Sciatic nerve (tissue), 2 donors: ENCODE results near the gene ANKRD10. TPM values are rescaled to one million over a fixed set of nuclear protein-coding genes. Genes with fewer than 3 reads are reported as not detected.
A peak's percentile ranks its signal among the peaks of the same experiment; 100 is the strongest.

Experiments used
- ATAC-seq: fragments of 200-7000 bp; cut with Tn5 transposase; one replicate; pipeline ENCODE4 v1.9.1; 2020; ENCODE audit warnings: mild to moderate bottlenecking, moderate library complexity
- DNase-seq: peaks from one replicate; pipeline ENCODE4 v3.0.0-alpha.2; 2020; ENCODE audit warnings: low spot score
- intact Hi-C: fragments of 100-400 bp; cut with DNase I; formaldehyde crosslinking; loops from one replicate; pipeline ENCODE4 v1.14.2; 2022
- total RNA-seq: library from RNA; stranded (reverse); fragmentation: NEBNext Ultra II Directional; extraction: Animal tissue kit (Norgen Biotek cat#: 25700); gene quantifications from one replicate; pipeline ENCODE4 v1.2.1, GENCODE V29; 2021
- donor health status: DM: no; HTN: no; CAD: no.
- donor health status: DM: no; HTN: no; CAD: no.

Gene ANKRD10
- total RNA-seq, 1 donor from 2014 or later, result 254 TPM

DNA sequence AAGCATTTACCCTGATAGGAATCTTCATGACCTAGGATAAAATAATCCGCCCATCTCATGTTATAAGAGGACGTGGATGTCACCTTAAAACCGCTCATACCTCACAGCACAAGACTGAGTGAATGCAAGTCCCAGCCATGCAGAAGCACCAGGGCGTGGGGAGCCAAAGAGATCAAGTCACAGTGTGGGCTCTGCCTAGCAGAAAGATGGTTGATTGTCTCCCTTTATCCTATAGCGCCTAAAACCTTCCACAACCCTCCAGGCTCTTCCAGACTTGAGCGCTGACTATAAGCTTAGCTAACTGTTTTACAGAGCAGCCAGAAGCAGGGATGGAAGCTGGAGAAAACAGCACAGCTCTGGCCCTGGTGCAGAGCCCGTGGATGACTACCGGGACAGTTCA is 6.8 kb upstream of the ANKRD10 start:
- DNase-seq, result no peak
- intact Hi-C loops, result no loop called here
- ATAC-seq, result no peak

- DNase-seq, result no peak
- no peak for ATAC-seq
- intact Hi-C loops, result no loop called here
Observed at GRCh38 chr13:110921209-110921608, 6.3 kb upstream of the ANKRD10 start.

DNA sequence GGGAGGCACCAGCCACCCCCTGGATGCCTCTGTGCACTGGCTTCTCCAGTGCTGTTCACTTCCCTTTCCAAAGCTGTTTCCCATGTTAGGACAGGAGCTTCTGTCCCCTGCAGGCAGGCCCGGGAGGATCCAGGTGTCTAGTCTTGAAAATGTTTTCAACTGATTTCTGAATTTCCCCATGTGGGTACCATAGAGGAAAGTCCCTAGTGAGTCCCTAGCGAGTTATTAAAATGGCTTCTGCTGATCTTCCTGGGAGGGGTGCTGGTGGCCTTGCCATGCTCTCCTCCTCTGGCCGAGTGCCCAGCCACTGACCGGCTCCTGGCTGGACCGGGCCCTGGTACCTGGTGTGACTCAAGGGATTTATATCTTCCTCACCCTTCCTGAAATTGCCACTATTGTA is 5.2 kb upstream of the ANKRD10 start:
- no peak for DNase-seq
- intact Hi-C loops, result no loop called here
- ATAC-seq, result no peak

- intact Hi-C loops, result no loop called here
- DNase-seq (no peak), ATAC-seq (peak; percentile 1)
Observed at GRCh38 chr13:110916301-110917142, 1.7 kb upstream of the ANKRD10 start.

DNA sequence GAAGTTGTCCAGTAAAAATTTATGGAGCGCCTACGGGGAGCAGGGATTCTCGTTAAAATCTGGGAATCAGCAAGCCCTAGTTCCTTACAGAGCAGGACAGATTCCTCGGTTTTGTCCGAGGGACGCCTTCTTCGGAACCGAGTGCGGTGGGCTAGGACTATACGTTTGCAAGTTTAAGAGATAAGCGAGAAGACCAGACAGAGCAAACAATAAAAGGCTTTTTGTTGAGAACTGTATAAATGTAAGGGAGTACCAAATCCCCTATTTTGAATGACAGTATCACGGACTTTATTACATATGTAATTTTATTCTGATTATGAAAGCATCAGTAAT is 971 bp upstream of the ANKRD10 start:
- DNase-seq (no peak), ATAC-seq (no peak)
- intact Hi-C loops, result no loop called here

GRCh38 chr13:110914331-110915056 is 375 bp downstream of the ANKRD10 start:
- intact Hi-C loops, result no loop called here
- DNase-seq (peak; percentile 87), ATAC-seq (peak; percentile 47)

DNA sequence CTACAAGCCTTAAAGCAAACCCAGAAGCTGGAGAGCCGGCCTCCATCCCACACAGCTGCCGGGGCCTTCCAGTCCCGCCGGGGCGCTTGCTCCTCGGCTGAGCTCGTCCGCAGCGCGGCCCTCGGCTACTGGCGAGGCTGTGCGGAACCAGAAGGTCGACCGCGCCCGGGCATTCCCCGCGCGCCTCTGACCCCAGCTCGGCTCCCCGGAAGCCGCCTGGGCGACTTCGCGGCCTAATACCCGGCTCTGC is 863 bp downstream of the ANKRD10 start:
- no peak for DNase-seq
- intact Hi-C loops, result no loop called here
- peak; percentile 3 for ATAC-seq

GRCh38 chr13:110913322-110914080 is 1.4 kb downstream of the ANKRD10 start:
- intact Hi-C loops, result no loop called here
- ATAC-seq (no peak), DNase-seq (no peak)

DNA sequence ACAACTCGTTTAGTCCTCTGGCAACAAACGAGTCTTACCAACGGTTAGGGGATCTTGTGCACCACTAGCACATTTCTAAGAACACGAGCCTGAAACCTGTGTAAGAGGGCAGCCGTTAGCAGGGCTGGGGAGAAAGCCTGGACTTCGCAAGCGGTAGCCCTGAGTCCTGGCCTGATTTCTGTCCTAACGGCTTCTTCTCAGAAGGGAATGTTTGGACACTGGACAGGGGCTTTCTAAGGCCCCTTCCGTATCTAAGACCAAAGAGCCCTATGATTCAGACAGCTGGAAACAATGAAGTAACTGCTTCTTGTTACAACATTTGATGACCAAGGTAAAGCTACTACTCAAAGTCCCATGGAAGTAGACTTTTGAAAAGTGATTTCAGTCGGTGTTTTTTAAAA is 2.2 kb downstream of the ANKRD10 start:
- DNase-seq (no peak), ATAC-seq (no peak)
- intact Hi-C loops, result no loop called here

DNA sequence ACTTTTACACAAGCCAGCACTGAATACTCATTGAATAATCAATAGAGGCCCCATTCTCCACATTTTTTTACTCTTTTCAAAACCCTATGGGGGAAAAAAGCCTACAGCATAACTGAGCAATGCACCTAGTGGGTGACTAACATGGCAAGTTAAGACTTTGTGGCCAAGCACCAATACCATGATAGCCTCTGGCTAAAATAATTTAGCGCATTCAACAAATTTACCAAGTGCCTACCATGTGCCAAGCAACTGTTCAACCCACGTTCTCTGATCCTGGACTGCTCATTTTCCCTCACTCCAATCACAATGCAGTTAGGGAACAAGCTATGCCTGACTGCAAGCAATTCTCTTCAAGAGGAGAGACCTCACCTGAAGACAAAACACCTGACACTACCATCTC is 3.0 kb downstream of the ANKRD10 start:
- intact Hi-C loops, result no loop called here
- DNase-seq (no peak), ATAC-seq (no peak)

GRCh38 chr13:110910013-110910890 is 4.6 kb downstream of the ANKRD10 start:
- no peak for DNase-seq
- ATAC-seq, result no peak
- intact Hi-C loops, result no loop called here

GRCh38 chr13:110907951-110908898 is 6.6 kb downstream of the ANKRD10 start:
- ATAC-seq (no peak), DNase-seq (no peak)
- intact Hi-C loops, result no loop called here

GRCh38 chr13:110907301-110907700 is 7.6 kb downstream of the ANKRD10 start:
- ATAC-seq (no peak), DNase-seq (no peak)
- intact Hi-C loops, result no loop called here

GRCh38 chr13:110904748-110905147 is 10.1 kb downstream of the ANKRD10 start:
- intact Hi-C loops, result no loop called here
- no peak for ATAC-seq
- DNase-seq, result no peak

- intact Hi-C loops, result no loop called here
- no peak for ATAC-seq
- no peak for DNase-seq
Observed at GRCh38 chr13:110902370-110902769, 12.5 kb downstream of the ANKRD10 start.

- intact Hi-C loops, result no loop called here
- ATAC-seq (no peak), DNase-seq (no peak)
Observed at GRCh38 chr13:110897521-110897920, 17.3 kb downstream of the ANKRD10 start.

- DNase-seq (no peak), ATAC-seq (no peak)
- intact Hi-C loops, result no loop called here
Observed at GRCh38 chr13:110897014-110897413, 17.9 kb downstream of the ANKRD10 start.

GRCh38 chr13:110894086-110894485 is 20.8 kb downstream of the ANKRD10 start:
- intact Hi-C loops, result no loop called here
- ATAC-seq, result no peak
- DNase-seq, result no peak
